LNCaP clone FGC (cell line): ENCODE data around the gene PDCD7.
"Not testable (repeated sequence)": the region's sequence is repeated elsewhere in the genome, so short reads cannot be mapped to it uniquely, and the experiment has no call there.

ENCODE experiments used
- DNase-seq: peaks from one replicate; pipeline ENCODE4 v3.0.0-alpha.2; 2011; ENCODE audit warnings: low read depth
- H3K4me3 ChIP-seq: 2 replicates; pipeline ENCODE4 v1.5.1; 2011; ENCODE audit warnings: mild to moderate bottlenecking, low read depth, low read length, control low read depth
- CTCF ChIP-seq: IDR thresholded peaks from 2 replicates; pipeline ENCODE4 v1.5.1; 2012; ENCODE audit warnings: mild to moderate bottlenecking; ENCODE audit not compliant: control insufficient read depth, insufficient read depth; ENCODE audit errors: extremely low read depth

PDCD7 gene

GRCh38 chr15:65079580-65079979 is 54.0 kb downstream of the PDCD7 start:
- DNase-seq: no peak
- no peak for TF ChIP-seq CTCF
- no peak overlapping the region for H3K4me3 ChIP-seq

DNA sequence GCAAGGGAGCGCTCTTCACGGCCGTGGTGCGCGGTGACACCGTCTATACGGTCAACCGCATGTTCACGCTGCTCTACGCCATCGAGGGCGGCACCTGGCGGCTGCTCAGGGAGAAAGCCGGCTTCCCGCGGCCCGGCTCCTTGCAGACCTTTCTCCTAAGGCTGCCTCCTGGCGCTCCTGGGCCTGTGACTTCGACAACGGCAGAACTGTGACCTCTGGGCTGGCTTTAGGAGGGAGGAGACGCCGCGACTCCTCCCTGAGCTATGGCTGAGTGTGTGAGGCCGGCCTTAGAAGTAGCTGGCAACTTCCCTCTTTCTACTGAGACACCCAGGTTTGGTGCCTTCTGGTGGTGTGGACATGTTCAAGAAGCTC is 55.6 kb downstream of the PDCD7 start:
- DNase-seq: peak; percentile 21
- H3K4me3 ChIP-seq: no peak overlapping the region
- peak; percentile 67 for TF ChIP-seq CTCF

DNA sequence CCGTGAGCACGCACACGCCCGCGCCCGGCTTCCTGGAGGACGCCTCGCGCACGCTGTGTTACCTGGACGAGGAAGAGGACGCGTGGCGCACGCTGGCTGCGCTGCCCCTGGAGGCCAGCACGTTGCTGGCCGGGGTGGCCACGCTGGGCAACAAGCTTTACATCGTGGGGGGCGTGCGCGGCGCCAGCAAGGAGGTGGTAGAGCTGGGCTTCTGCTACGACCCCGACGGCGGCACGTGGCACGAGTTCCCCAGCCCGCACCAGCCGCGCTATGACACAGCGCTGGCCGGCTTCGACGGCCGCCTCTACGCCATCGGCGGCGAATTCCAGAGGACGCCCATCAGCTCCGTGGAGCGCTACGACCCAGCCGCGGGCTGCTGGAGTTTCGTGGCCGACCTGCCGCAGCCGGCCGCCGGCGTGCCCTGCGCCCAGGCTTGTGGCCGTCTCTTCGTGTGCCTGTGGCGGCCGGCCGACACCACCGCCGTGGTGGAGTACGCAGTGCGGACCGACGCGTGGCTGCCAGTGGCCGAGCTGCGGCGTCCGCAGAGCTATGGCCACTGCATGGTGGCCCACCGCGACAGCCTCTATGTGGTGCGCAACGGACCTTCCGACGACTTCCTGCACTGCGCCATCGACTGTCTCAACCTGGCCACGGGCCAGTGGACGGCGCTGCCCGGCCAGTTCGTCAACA is 56.2 kb downstream of the PDCD7 start:
- no peak for DNase-seq
- TF ChIP-seq CTCF: no peak
- H3K4me3 ChIP-seq: no peak overlapping the region

DNA sequence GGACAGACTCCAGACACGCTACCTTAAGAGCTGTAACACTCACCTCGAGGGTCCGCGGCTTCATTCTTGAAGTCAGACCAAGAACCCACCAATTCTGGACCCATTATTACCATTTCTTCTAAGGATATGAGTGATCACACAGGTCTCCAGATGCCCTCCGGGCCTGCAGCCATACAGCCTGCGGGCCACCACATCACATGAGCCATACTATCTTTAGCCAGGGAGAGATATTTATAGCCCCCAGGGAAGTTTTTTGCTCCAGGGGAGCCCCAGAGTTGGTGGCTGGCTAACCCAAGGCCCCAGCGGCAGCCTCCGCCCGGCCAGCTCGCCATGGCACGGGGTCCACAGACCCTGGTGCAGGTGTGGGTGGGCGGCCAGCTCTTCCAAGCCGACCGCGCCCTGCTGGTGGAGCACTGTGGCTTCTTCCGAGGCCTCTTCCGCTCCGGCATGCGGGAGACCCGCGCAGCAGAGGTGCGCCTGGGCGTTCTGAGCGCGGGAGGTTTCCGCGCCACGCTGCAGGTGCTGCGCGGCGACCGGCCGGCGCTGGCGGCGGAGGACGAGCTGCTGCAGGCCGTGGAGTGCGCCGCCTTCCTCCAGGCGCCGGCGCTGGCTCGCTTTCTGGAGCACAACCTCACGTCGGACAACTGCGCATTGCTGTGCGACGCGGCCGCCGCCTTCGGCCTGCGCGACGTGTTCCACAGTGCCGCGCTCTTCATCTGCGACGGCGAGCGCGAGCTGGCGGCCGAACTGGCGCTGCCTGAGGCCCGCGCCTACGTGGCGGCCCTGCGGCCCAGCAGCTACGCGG is 56.9 kb downstream of the PDCD7 start, which contains the start of gene KBTBD13:
TSS of gene KBTBD13 (plus strand) at position 261 of the 805 bp plus-strand sequence. CDS start at position 331, 70 bp downstream.
- H3K4me3 ChIP-seq: no peak within 1 kb of the TSS

GRCh38 chr15:65075607-65076395 is 57.8 kb downstream of the PDCD7 start:
- H3K4me3 ChIP-seq, DNase-seq: not testable (repeated sequence)

More for the DNA sequence above, 56.9 kb downstream of the PDCD7 start, which contains the start of gene KBTBD13:
- TF ChIP-seq CTCF: no peak
- no peak for DNase-seq

DNA sequence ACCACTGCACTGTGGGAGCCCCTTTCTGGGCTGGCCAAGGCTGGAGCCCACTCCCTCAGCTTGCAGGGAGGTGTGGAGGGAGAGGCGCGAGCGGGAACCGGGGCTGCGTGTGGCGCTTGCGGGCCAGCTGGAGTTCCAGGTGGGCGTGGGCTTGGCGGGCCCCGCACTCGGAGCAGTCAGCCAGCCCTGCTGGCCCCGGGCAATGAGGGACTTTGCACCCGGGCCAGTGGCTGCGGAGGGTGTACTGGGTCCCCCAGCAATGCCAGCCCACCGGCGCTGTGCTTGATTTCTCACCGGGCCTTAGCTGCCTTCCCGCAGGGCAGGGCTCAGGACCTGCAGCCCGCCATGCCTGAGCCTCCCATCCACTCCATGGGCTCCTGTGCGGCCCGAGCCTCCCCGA is 58.7 kb downstream of the PDCD7 start:
- DNase-seq, H3K4me3 ChIP-seq: not testable (repeated sequence)

- TF ChIP-seq CTCF: no peak
- no peak for DNase-seq
- no peak overlapping the region for H3K4me3 ChIP-seq
These were observed 61.0 kb downstream of the PDCD7 start for GRCh38 chr15:65072617-65073016.
